Amniotic stem cell (primary cell): ENCODE data around the gene ELF4.
A peak's percentile ranks its signal among the peaks of the same experiment; 100 is the strongest.
"Not testable (repeated sequence)": the region's sequence is repeated elsewhere in the genome, so short reads cannot be mapped to it uniquely, and the experiment has no call there.

Source experiments
- DNase-seq: peaks from one replicate; lab custom pipeline; 2025; lab: John Stamatoyannopoulos, UW

ELF4 gene

DNA sequence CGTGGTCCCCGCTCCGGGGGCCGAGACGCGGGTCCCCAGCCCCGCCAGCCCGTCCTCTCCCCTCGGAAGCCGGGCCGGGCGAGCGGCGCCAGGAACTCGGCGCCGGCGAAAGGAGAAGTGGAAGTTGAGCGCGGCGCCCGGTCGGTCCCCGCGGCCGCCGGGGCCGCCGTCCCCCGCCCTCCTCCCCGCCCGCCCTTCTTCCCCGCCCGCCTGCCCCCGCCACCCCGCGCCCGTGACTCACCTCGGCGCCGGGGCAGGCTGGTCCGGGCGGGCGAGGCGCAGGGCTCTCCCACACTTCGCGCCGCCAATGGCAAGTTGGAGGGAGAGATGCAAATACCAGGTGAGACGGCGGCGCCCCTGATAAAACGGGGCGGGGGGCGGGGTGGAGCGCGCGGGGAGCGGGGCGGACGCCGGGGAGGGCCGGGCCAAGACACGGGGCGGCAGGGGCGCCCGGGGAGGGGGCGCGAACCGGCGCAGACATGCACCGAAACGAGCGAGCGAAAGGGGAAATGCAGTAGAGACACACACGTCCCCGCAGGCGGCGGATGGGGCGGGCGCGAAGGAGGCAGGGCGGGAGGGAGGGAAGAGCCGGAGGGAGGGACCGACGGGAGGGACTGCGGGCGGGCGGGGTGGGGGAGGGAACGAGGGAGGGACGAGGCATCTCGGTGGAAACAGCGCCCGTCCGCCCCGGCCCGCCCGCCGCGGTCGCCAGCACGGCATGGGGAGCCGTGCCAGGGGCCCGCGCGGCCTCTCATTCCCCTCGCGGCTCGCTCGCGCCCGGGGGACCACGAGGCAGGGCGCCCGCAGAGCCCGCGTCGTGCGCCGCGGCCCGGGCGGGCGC, at the start of gene ELF4:
Gene ELF4 (minus strand): TSS at position 119 of the 841 bp plus-strand sequence. CDS start 29,167 bp downstream, outside the sequence.
- DNase-seq, result peak; percentile 12

DNA sequence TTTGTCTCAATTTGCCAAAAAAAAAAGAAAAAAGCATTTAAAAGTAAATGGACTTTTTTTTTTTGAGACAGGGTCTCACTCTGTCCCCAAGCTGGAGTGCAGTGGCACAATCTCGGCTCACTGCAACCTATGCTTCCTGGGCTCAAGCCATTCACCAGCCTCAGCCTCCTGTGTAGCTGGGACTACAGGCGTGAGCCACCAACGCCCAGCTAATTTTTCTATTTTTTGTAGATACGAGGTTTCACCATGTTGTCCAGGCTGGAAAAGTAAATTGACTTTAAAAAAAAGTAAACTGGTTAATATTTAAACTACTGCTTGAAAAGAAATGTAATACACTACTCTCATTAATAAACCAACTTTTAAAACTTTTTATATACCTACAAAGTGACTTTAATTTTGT, 49.5 kb upstream of the ELF4 start:
- no peak for DNase-seq

DNA sequence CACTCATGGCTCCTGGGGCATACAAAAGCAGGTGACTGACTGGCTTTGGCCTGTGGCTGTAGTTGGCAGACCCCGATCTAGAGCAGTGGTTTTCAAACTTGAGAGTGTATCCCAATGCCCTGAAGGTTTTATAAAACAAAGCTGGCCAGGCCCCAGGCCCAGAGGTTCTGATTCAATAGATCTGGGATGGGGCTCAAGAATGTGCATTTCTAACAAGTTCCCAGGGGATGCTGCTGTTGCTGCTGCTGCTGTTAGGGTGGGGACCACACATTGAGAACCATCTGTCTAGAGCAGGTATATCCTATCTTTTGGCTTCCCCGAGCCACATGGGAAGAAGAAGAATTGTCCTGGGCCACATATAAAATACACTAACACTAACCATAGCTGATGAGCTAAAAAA, 48.0 kb upstream of the ELF4 start:
- no peak for DNase-seq

DNA sequence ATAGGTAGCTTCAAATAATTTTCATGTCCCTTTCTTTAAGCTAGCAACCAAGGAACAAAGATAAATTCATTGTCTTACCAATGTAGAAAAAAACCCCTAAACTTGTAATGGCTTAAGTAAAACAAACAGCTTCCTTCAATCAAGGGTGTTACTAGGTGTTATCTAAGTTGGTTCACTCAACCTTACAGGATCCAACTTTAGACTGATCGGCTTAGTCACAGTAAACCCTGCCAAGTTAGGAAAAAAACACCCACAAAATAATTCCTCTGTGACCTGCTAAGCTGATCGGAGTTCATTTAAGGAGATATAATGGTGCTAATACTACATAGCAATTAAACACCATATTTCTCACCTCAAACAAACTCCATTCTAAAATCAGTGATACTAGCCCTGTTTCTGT, 45.3 kb upstream of the ELF4 start:
- DNase-seq, result no peak

DNA sequence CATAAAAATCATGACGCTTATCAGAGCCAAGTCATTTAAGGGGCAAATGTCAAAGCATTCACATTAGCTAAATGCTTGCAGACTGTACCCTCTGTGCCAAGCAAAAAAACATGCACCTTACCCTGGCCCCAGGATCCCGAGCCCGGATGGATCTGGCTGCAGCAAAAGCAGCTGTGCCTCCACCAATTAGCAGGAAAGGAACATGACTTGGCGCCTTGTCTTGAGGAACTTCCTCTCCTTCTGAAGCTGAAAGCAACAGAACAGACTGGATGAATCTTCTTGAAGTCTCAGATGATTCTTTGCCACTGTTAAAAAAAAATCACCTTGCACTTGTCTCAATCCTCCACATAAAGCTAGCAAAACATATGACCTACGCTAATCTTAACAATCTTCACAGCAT, 37.3 kb upstream of the ELF4 start:
- DNase-seq, result no peak

DNA sequence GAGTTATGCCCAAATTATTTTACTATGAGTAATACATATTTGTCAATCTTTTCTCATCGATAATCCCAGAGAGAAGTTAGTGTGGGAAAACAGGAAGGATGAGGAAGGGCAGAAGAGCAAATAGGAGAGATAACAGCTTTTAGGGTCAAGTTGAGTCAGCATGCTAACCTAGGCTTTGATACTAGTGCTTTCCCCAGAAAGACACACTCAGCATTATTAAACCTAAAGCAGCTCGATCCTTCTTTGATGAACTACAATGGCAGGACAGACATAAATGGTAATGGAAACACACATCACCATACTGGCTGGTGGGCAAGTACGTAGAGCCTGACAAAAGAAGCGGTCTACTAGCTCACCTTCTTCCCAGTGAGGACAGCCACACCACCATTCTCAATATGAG, 34.8 kb upstream of the ELF4 start:
- no peak for DNase-seq

DNA sequence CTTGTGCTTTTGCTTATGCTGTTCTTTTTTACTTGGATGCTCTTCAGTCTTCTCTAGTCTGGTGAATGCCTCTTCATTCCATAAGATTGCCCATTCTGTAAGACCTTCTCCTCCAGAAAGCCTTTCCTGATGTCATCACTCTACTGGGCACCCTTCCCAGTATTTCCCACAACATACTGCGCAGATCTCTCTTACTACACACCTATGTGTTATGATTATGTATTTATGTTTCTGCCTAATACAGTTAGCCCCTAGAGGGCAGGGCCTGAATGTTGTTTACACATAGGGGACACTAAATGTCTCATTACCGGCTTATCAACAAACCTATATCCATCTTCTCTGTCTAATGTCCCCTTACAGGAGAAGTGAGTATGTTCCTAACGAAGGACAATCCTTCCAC, 34.2 kb upstream of the ELF4 start:
- DNase-seq, result no peak

DNA sequence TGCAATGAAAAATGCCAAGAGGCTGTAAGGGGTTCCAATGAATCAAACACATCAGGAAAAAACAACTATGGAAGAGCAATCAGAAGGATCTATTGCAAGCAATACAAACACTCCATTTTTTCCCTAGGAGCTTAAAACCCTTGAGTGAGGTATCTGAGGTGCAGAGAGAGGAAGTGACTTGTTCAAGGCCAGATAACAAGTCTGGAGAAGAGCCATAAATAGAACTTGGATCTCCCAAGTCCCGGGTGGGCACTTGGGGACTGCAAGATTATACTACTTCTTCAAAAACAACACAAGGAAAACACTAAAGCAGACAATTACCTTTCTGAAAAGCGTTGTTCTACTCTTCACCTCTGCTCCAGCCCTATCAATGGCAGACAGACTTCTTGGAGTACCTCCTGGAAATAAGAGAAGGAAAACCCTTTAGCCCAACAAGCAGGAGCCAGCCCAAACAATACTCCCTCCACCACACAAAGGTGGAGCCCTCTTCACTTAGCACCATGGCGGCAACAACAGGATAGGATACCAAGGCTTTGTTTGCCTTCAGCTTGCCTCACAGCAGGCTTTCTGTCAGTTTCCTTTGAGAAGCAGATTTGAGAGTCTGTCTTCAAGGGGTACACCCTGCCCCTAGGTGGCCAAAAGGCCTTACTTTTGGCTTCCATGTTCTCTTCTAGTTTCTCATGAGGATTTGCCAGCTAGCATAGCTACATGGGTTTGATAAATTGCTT, 29.3 kb upstream of the ELF4 start:
- no peak for DNase-seq

DNA sequence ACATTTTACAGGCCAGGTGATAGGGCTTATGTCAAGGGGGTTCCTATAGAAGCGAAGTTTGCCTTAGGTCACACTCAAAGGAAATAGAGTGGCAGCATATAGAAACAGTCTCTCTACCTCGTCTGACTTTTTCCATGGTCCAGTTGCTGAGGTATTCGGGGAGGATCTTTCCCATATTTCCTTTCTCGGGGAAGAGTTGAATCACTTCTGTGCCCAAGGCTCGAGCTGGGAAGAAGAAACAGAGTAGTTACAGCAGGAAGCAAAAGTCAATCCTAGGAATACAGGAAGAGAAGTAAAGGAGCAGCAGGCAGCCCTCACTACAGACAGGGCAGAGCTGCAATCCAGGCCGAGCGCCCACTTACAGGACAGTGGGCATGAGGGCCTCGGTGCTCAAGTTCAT, 26.7 kb upstream of the ELF4 start:
- DNase-seq, result no peak

DNA sequence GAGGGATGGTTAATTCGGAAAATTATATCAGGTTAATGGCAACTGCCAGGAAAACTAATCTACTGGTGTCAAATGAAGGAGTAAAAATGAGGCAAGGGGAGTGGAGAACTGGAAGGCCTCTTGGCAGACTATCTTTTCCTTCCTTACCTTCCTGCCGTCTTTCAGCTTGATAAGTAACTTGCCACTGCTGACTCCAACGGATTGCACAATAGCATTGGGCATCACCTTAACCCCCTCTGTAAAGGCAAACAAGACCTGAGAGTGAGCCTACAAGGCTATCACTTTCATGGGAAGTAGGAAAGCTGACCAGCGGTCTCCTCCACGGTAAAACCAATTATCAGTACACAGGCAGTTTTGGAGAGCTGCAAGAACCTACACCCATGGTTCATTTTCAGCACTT, 26.2 kb upstream of the ELF4 start:
- DNase-seq, result no peak

DNA sequence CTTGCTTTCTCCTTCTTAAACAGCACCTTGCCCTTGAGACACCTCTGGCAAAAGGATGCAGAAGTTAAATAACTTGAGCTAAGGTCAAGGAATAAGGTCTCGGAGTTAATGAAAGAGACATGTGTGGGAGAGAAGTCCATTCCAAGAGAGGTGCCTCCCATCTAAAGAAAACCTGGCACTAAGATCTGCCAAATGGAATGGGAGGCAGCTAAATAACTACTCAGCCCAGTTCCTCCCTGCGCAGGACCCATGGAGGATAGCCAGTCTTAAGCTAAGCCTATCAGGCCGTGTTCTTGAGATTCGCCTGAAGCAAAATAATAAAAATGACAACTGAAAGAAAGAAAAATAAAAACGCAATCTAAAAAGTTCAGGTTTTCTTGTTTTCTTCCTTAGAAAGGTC, 20.7 kb upstream of the ELF4 start:
- DNase-seq, result no peak

DNA sequence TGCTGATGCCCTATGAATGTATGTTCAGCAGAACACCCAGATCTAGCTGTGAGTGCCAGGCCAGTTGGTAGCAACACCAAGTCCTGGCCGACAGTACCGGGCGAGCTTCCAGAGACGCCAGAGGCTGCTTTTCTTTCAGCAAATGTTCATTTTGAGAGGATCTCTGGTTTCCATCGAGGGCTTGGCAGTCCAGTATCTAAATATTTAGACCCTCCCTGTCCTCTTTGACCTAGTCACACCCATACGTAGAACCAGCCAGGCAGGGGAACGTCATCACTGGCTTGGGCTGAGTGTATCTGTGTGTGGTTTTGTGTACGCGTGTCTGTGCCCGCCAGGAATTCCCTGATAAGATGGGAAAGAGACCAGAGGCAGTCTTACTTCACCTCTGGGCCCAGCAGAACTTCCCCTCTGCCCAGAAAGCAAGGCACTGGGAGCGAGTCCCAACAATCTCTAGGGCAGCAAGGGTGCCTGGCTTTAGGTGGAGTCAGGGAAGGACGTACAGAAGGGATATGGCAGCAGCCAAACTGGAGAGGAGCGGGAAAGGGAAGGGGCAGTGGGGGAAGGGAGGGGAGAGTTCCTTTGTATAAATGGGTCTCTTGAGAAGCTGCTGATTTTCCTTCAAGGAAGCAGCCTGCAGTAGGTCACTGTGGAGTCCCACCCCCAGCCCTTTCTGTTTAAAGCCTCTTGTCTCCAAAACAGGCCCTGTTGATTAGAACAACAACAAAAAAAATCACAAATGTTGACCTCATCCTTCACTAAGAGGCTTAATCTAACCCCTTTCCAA, 15.0 kb upstream of the ELF4 start:
- no peak for DNase-seq

DNA sequence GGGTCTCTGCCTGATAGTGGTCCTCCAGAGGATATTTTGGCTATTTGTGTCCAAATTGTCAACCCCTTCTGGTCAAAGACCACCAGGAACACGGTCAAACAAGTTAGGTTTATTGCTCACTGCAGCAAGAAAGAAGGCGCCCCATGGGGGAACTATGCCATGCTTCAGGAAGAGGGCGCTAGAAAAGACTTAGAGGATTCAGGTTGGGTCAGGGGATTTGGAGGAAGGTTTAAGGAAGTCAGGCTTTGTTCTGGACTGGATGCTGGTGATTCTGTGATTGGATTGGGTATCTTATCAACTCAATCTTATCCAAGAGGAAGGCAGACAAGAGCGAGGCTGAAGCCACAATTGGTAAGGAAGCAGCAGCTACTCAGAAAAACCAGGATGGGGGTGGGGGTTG, 14.3 kb upstream of the ELF4 start:
- no peak for DNase-seq

DNA sequence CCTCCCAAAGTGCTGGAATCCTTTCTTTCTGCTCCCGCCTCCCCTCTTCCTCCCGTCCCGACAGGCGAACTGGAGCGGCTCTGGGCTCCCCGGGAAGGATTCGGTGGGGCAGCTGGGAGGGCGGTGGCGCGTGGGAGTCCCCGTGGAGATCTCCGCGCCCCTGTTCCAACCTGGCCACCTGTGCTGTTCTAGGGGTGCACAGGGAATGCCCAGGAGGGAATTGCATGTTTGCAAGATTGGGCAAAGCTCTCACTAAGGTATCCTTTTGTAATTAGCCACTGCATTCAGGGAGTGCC, 11.2 kb upstream of the ELF4 start:
- DNase-seq, result no peak

DNA sequence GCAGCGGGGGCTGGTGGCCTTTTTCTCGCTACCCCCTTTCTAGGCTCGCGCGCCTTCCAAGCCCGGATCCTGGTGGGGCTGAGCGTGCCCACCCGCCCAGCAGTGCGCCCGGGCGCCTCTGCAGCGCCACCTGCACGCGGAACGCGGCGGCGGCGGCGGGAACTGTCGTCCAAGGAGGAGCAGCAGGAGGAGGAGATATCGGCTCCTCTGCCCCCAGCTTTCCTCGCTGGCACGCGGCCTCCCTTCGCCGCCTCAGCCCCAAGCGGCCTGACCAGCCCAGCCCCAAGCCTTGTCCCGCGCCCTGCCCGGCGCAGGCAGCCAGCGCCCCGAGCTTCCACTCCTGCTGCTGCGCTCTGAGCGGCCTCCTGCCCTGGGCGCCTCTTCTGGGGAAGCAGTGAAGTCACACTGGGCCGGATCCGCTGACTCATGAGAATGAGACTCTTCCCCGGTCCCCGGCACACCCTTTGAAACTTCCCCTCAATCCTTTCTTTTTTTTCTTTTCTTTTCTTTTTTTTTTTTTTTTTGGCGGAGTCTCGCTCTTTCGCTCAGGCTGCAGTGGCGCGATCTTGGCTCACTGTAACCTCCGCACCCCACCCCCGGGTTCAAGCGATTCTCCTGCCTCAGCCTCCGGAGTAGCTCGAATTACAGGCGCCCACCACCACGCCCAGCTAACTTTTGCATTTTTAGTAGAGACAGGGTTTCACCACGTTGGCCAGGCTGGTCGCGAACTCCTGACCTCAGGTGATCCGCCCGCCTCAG, 10.6 kb upstream of the ELF4 start:
- DNase-seq, result peak; percentile 53

DNA sequence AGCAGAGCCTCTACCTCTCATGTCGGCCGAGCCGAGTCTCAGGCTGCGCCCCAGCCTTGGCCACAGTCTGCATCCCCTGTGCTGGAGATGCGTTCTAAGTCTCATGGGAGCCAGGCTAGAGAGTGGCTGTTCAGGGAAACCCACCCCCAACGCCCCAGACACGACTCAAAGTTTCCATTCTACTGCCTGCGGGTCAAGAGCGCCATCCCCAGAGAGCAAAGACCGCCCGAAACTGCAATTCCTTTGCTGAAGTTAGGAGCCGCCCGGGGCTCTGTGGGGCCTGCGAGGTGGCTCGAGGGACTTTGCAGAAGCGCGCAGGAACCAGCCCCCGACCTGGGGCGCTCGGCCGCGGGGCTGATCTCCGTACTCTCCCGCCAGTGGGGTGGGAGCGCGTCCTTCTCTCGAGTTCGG, 10.0 kb upstream of the ELF4 start:
- no peak for DNase-seq

DNA sequence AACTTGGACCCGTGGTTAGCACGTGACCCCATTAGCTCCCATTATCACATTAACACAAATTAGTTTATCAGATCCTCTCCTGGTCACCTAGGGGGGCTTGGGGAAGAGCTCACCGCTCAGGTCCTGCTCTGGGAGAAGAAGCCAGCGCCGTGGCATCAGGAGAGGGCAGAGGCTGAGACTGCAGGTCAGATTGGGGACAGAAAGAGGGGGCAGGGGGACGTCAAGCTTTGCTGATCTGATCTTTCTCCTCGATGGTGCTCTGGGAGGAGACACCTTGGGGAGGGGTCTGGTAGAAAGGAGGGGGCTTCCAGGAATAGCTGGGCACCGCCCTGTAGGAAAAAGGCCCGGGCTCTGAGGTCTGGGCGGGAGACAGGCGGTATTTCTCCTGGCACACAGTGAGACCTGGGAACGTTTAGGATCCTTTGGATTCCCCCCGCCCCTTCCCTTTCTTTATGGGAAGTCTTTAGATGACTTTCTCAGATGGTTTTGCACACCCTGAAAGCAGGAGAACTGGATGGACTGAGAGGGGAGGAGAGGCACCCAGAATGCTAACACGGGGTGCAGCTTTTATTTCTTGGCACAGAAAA, 9.1 kb upstream of the ELF4 start:
- DNase-seq, result no peak

DNA sequence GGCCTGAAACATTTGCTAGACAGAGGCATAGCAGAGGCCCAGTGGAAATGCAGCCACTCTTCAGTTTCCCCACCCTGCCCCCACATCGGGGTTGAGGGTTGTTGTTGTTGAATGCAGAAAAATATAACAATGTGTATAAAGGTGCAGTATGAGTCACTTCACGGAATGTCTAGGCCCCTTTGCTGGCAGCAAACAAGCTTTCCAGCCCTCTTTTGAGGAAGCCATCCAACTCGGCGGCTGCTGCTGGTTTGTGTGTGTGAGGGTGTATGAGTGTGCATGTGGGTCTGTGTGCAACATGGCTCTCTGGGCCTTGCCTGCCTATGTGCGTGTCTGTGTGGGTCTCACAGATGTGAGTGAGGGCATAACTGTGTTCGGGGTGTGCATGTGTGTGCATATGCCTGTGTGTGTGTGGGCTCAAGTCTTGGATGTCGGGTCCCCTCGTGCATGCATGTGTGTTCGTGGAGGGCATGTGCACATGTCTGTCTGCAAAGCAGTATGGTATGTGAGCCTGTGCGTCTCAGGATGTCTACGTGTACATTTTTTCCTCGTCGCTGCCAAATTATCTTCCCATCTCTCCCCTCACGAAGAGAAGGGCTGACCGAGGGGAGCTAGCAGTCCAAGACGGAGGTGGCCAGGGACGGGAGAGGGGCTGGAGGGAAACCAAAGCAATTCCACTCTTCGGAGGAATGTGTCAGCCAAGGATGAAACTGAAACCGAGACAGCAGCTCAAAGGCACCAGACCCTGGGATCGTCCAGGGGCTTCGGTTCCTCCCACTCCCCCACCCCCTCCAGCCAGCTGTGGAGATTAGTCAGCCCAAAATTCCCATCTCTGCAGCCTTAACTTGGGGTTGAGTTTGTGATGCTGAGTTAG, 8.4 kb upstream of the ELF4 start:
- no peak for DNase-seq

DNA sequence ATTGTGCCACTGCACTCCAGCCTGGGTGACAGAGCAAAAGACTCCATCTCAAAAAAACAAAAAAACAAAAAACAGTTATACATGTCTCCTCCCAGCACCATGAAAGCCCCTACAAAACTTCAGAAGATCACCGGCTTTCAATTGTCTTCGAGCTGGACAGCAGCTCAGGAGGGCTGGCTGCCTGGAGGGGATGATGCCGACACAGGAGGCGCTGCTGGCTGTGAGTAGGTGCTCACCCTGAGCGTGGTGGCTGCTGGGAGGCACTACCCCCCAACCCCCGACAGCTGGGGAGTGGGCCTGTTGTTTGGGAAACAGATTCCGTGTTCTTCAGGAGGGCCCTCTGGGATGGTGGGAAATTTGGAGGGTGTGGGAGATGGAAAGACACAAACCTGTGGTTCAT, 6.9 kb upstream of the ELF4 start:
- no peak for DNase-seq

DNA sequence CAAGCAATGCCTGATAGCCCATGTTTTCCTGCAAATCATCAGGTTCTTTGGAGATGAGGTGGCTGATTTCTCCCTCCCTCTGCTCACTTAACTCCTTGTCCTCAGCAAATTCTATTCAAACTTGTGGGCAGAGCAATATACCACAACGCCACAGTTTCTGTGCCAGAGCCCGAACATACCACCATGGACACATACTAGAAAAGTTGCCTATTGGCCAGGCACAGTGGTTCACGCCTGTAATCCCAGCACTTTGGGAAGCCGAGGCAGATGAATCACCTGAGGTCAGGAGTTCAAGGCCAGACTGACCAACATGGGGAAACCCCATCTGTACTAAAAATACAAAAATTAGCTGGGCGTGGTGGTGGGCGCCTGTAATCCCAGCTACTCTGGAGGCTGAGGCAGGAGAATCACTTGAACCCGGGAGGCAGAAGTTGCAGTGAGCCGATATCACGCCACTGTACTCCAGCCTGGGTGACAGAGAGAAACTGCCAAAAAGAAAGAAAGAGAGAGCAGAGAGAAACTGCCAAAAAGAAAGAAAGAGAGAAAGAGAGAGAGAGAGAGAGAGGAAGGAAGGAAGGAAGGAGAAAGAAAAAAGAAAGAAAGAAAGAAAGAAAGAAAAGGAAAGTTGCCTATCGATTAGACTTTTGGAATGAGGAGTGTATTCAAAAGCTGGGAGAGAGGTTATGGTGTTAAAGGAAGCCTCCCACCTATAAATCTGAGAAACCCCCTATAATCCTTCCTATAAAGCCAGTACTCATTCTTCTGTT, 5.0 kb upstream of the ELF4 start:
- not testable (repeated sequence) for DNase-seq
